ENCODE results near the gene TREM1.

Gene TREM1

GRCh38 chr6:41318261-41318653 lies 31.8 kb upstream of the TREM1 start:
- H3K4ac ChIP-seq (ENCODE audit: low read depth, low read length): no peak overlapping the region
- H3K4me3 ChIP-seq (ENCODE audit: low read depth, low read length): no peak overlapping the region
- H3K9me3 ChIP-seq (ENCODE audit: insufficient read depth, low read depth, low read length): no peaks in the 10 kb centered on the region
- peak overlapping the region; percentile 70 for H3K4me2 ChIP-seq (ENCODE audit: low read length)
- no peak overlapping the region for H4K91ac ChIP-seq (ENCODE audit: low read depth, low read length)
- no peak overlapping the region for H2BK5ac ChIP-seq (ENCODE audit: low read depth, low read length, poor library complexity)
- H3K79me2 ChIP-seq (ENCODE audit: control insufficient read depth, insufficient read depth, low read length, poor library complexity): no peaks in the 10 kb centered on the region
- H3K79me1 ChIP-seq (ENCODE audit: low read length): no peaks in the 10 kb centered on the region
- WGBS (ENCODE audit: extremely low coverage, insufficient coverage, insufficient read length): no CpG with 5 or more reads among the region's 9 CpGs
- H3K9ac ChIP-seq (ENCODE audit: low read length): no peak overlapping the region
- H2BK120ac ChIP-seq (ENCODE audit: insufficient read depth, low read length, poor library complexity): no peak overlapping the region
- no peak overlapping the region for H4K8ac ChIP-seq (ENCODE audit: low read depth, low read length)
- H2AFZ ChIP-seq (ENCODE audit: insufficient read depth, low read length, poor library complexity): no peak overlapping the region
- peaks cover 2% of the 10 kb centered on the region in 2 experiments for H3K4me1 ChIP-seq (ENCODE audit: control insufficient read depth in 1 of 2, insufficient read depth in 2 of 2, low read length in 2 of 2)
- no peak for DNase-seq
- no peak overlapping the region for H3K27ac ChIP-seq (ENCODE audit: low read depth, low read length)
- no peak overlapping the region for H3K14ac ChIP-seq (ENCODE audit: low read length)
- H4K12ac ChIP-seq (ENCODE audit: low read depth, low read length): no peak overlapping the region
- no peak overlapping the region for H3K18ac ChIP-seq (ENCODE audit: low read length)
- H3K23ac ChIP-seq (ENCODE audit: low read length): no peak overlapping the region
- H2AK5ac ChIP-seq (ENCODE audit: low read length): no peak overlapping the region
- H2BK12ac ChIP-seq (ENCODE audit: low read length): no peak overlapping the region
- no peaks in the 10 kb centered on the region for H3K27me3 ChIP-seq (ENCODE audit: insufficient read depth, low read length)
- no peaks in the 10 kb centered on the region for H3K36me3 ChIP-seq (ENCODE audit: control insufficient read depth in 1 of 2, insufficient read depth in 2 of 2, low read length in 2 of 2)

DNA sequence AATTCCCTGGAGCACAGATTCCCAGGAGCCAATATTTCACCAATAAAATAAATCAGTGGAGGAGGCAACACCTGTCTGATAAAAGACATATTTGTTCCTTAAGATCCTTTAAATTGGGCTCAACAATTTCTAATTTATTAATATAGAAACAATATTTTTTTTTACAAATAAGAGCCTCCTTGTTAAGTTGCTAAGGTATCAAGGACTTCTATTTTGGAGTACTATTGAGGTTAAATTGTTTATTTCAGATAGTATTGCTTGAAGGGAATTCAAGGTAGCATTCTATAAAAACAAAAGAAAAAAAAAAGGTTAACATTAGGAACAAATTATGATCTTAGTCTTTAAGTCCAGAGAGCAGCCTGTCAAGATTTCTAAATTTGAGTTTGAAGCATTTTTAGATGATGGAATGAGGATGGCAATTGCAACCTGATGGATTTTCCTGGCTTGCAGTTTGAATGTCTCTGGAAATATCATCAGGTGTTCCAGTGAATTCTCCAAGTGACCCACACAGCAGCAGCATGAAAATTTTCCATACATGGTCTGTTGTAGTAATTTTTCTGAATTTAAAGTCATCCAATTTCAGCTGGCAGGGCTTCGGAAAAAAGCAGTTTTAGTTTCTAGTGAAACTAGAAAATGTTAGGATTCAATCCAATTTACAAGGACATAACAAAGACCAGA lies 29.6 kb upstream of the TREM1 start:
- no peak for DNase-seq
- H3K4me2 ChIP-seq (ENCODE audit: low read length): no peak overlapping the region
- H2BK120ac ChIP-seq (ENCODE audit: insufficient read depth, low read length, poor library complexity): no peak overlapping the region
- no peak overlapping the region for H3K4ac ChIP-seq (ENCODE audit: low read depth, low read length)
- H3K9me3 ChIP-seq (ENCODE audit: insufficient read depth, low read depth, low read length): peaks cover 2% of the 10 kb centered on the region
- no peak overlapping the region for H2AK5ac ChIP-seq (ENCODE audit: low read length)
- H3K18ac ChIP-seq (ENCODE audit: low read length): no peak overlapping the region
- no peak overlapping the region for H4K91ac ChIP-seq (ENCODE audit: low read depth, low read length)
- H3K23ac ChIP-seq (ENCODE audit: low read length): no peak overlapping the region
- no peak overlapping the region for H3K4me3 ChIP-seq (ENCODE audit: low read depth, low read length)
- H4K8ac ChIP-seq (ENCODE audit: low read depth, low read length): no peak overlapping the region
- H3K9ac ChIP-seq (ENCODE audit: low read length): no peak overlapping the region
- no peak overlapping the region for H4K12ac ChIP-seq (ENCODE audit: low read depth, low read length)
- WGBS (ENCODE audit: extremely low coverage, insufficient coverage, insufficient read length): no CpG with 5 or more reads among the region's 1 CpG
- H2BK5ac ChIP-seq (ENCODE audit: low read depth, low read length, poor library complexity): no peak overlapping the region
- peaks cover 2% of the 10 kb centered on the region in 2 experiments for H3K4me1 ChIP-seq (ENCODE audit: control insufficient read depth in 1 of 2, insufficient read depth in 2 of 2, low read length in 2 of 2)
- H3K27me3 ChIP-seq (ENCODE audit: insufficient read depth, low read length): no peaks in the 10 kb centered on the region
- no peak overlapping the region for H2BK12ac ChIP-seq (ENCODE audit: low read length)
- H3K79me2 ChIP-seq (ENCODE audit: control insufficient read depth, insufficient read depth, low read length, poor library complexity): no peaks in the 10 kb centered on the region
- no peak overlapping the region for H3K14ac ChIP-seq (ENCODE audit: low read length)
- H2AFZ ChIP-seq (ENCODE audit: insufficient read depth, low read length, poor library complexity): no peak overlapping the region
- H3K27ac ChIP-seq (ENCODE audit: low read depth, low read length): no peak overlapping the region
- no peaks in the 10 kb centered on the region for H3K36me3 ChIP-seq (ENCODE audit: control insufficient read depth in 1 of 2, insufficient read depth in 2 of 2, low read length in 2 of 2)
- H3K79me1 ChIP-seq (ENCODE audit: low read length): no peaks in the 10 kb centered on the region

- Histone ChIP-seq H3K4me1 (ENCODE audit: control insufficient read depth in 1 of 2, insufficient read depth in 2 of 2, low read length in 2 of 2) (peaks cover 2% of the 10 kb centered on the region in 2 experiments), H4K91ac (ENCODE audit: low read depth, low read length) (no peak overlapping the region), H3K79me2 (ENCODE audit: control insufficient read depth, insufficient read depth, low read length, poor library complexity) (no peaks in the 10 kb centered on the region), H4K12ac (ENCODE audit: low read depth, low read length) (no peak overlapping the region), H3K27me3 (ENCODE audit: insufficient read depth, low read length) (no peaks in the 10 kb centered on the region), H3K79me1 (ENCODE audit: low read length) (no peaks in the 10 kb centered on the region), H4K8ac (ENCODE audit: low read depth, low read length) (no peak overlapping the region), H3K27ac (ENCODE audit: low read depth, low read length) (no peak overlapping the region), H3K4ac (ENCODE audit: low read depth, low read length) (no peak overlapping the region), H2BK12ac (ENCODE audit: low read length) (no peak overlapping the region), H3K18ac (ENCODE audit: low read length) (no peak overlapping the region), H3K23ac (ENCODE audit: low read length) (no peak overlapping the region), H3K9me3 (ENCODE audit: insufficient read depth, low read depth, low read length) (peaks cover 2% of the 10 kb centered on the region), H2AK5ac (ENCODE audit: low read length) (no peak overlapping the region), H3K9ac (ENCODE audit: low read length) (no peak overlapping the region), H2BK120ac (ENCODE audit: insufficient read depth, low read length, poor library complexity) (no peak overlapping the region), H3K14ac (ENCODE audit: low read length) (no peak overlapping the region), H2AFZ (ENCODE audit: insufficient read depth, low read length, poor library complexity) (no peak overlapping the region), H2BK5ac (ENCODE audit: low read depth, low read length, poor library complexity) (no peak overlapping the region), H3K4me2 (ENCODE audit: low read length) (no peak overlapping the region), H3K36me3 (ENCODE audit: control insufficient read depth in 1 of 2, insufficient read depth in 2 of 2, low read length in 2 of 2) (no peaks in the 10 kb centered on the region), H3K4me3 (ENCODE audit: low read depth, low read length) (no peak overlapping the region)
- WGBS (ENCODE audit: extremely low coverage, insufficient coverage, insufficient read length): no CpG with 5 or more reads among the region's 2 CpGs
- no peak for DNase-seq
Observed at GRCh38 chr6:41315203-41315602, 28.7 kb upstream of the TREM1 start.

DNA sequence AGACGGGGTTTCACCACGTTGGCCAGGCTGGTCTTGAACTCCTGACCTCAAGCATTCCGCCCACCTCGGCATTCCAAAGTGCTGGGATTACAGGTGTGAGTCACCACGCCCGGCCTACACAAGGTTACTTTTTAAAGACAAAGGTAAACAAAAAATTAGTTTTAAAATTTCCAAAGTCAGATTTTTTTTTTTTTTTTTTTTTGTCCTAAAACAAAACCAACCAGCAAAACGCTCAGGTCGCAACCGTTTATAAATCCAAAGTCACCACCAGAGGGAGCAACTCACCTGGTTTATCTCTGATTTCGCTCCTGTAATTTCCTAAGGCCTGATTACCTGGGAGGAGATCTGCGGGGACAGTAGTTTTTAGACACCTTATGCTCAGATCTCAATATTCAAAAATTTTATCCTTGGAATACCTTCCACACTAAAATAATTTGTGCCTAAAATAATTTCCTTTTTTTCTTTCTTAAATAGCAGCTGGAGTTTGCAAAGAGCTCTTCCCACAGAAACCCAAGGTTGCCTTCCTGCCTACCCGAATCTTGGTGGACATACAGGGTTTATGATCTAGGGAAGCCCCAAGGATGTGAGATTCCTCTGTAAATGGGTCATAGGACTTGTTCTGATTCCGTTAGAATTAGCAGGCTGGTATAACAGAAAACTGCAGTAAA lies 19.8 kb upstream of the TREM1 start:
- WGBS (ENCODE audit: extremely low coverage, insufficient coverage, insufficient read length): no CpG with 5 or more reads among the region's 13 CpGs
- Histone ChIP-seq H4K91ac (ENCODE audit: low read depth, low read length) (no peak overlapping the region), H3K4me3 (ENCODE audit: low read depth, low read length) (no peak overlapping the region), H2BK12ac (ENCODE audit: low read length) (no peak overlapping the region), H4K12ac (ENCODE audit: low read depth, low read length) (no peak overlapping the region), H2AFZ (ENCODE audit: insufficient read depth, low read length, poor library complexity) (no peak overlapping the region), H3K4me1 (ENCODE audit: control insufficient read depth in 1 of 2, insufficient read depth in 2 of 2, low read length in 2 of 2) (no peaks in the 10 kb centered on the region), H3K27me3 (ENCODE audit: insufficient read depth, low read length) (no peaks in the 10 kb centered on the region), H3K9ac (ENCODE audit: low read length) (no peak overlapping the region), H3K4me2 (ENCODE audit: low read length) (no peak overlapping the region), H2BK120ac (ENCODE audit: insufficient read depth, low read length, poor library complexity) (no peak overlapping the region), H4K8ac (ENCODE audit: low read depth, low read length) (no peak overlapping the region), H3K79me1 (ENCODE audit: low read length) (no peaks in the 10 kb centered on the region), H3K23ac (ENCODE audit: low read length) (no peak overlapping the region), H2BK5ac (ENCODE audit: low read depth, low read length, poor library complexity) (no peak overlapping the region), H3K4ac (ENCODE audit: low read depth, low read length) (no peak overlapping the region), H2AK5ac (ENCODE audit: low read length) (no peak overlapping the region), H3K79me2 (ENCODE audit: control insufficient read depth, insufficient read depth, low read length, poor library complexity) (no peaks in the 10 kb centered on the region), H3K18ac (ENCODE audit: low read length) (no peak overlapping the region), H3K27ac (ENCODE audit: low read depth, low read length) (no peak overlapping the region), H3K36me3 (ENCODE audit: control insufficient read depth in 1 of 2, insufficient read depth in 2 of 2, low read length in 2 of 2) (no peaks in the 10 kb centered on the region), H3K9me3 (ENCODE audit: insufficient read depth, low read depth, low read length) (no peaks in the 10 kb centered on the region), H3K14ac (ENCODE audit: low read length) (no peak overlapping the region)
- DNase-seq: peak; percentile 38 to 82

Measured in trophoblast cell (in vitro differentiated cells and primary cell).